HG02678 (cell line): ENCODE results near the gene MAPK8IP3.
A peak's percentile ranks its signal among the peaks of the same experiment; 100 is the strongest.

Experiments
- ATAC-seq: cut with Tn5 transposase; IDR thresholded peaks from one replicate; pipeline ENCODE4 v1.9.1; 2021; ENCODE audit warnings: mild to moderate bottlenecking, moderate library complexity; ENCODE audit not compliant: unreplicated experiment

MAPK8IP3 gene

DNA sequence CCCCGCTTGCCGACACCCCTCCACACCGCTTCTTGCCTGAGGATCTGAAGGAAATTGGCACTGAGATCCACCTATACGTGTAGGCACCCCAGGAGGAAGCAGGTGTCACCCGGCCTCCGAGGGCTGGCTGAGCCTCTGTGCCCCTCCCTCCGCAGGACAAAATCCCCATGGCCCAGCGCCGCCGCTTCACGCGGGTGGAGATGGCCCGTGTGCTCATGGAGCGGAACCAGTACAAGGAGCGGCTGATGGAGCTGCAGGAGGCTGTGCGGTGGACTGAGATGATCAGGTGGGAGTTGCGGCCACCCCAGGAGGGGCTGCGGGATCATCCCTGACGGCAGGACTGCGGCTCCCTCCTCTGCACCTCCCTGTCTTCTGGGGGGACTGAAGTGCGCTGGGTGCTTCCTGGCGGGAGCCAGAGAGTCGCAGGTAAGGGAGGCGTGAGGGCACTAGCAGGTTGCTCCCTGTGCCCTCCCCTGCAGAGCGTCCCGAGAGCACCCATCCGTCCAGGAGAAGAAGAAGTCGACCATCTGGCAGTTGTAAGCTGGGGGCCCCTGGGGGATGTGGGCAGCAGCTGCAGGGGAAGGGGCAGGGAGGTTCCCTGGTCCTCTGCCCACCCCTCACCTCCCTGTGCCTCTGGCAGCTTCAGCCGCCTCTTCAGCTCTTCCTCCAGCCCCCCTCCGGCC, 56.3 kb downstream of the MAPK8IP3 start:
- ATAC-seq = no peak

DNA sequence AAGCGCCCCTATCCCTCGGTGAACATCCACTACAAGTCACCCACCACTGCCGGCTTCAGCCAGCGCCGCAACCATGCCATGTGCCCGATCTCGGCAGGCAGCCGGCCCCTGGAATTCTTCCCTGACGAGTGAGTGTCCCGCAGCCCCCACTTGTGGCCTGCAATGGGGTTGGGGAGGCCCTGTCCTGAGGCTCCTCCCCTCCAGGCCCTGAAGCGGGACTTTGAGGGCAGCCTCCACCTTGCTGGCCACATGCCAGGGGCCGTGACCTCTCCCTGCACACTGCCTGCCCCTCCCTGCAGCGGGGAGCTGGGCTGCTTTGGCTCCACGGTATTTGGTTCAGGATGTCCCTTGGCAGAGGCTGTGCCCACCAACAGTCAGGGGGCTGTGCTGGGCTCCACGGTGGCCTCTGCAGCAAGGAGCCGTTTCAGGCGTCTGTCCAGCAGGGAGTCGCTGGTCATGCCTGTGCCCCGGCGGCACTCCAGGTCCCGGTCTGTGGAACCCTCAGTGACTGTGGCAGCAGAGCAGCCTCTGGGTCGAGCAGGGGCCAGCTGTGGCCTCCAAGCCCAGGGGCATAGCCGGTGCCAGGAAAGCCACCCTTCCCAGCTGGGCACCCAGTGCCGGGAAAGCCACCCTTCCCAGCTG, 57.0 kb downstream of the MAPK8IP3 start:
- ATAC-seq = no peak

DNA sequence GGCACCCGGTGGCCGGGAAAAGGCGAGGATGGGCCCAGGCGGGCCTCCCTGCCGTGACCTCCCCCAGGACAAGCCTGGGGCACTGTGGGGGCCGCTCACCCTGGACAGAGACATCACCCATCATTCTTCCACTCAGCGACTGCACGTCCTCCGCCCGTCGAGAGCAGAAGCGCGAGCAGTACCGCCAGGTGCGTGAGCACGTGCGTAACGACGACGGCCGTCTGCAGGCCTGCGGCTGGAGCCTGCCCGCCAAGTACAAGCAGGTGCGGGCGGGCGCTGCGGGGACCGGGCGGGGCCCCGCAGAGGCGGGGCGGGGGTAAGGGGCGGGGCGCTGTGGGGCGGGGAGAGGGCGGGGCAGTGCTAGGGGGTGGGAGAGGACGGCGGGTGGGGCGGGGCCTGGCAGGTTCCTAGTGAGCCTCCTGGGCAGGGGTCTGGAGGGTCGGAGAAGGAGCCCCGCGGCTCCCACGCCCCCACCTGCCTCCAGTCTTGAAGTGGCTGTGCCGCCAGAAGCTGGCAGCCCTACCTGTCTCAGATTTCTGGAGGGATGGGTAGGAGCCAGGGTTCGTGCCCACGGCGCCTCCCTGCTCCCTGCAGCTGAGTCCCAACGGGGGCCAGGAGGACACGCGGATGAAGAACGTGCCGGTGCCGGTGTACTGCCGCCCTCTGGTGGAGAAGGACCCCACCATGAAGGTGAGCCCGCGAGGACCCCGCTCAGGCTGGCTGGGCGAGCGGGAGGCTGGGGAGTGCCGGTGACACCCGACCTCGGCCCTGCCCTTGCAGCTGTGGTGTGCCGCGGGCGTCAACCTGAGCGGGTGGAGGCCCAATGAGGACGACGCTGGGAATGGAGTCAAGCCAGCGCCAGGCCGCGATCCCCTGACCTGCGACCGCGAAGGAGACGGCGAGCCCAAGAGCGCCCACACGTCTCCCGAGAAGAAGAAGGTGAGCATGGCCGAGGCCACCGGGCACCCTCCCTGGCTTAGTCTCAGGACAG, 57.8 kb downstream of the MAPK8IP3 start:
- no peak for ATAC-seq

DNA sequence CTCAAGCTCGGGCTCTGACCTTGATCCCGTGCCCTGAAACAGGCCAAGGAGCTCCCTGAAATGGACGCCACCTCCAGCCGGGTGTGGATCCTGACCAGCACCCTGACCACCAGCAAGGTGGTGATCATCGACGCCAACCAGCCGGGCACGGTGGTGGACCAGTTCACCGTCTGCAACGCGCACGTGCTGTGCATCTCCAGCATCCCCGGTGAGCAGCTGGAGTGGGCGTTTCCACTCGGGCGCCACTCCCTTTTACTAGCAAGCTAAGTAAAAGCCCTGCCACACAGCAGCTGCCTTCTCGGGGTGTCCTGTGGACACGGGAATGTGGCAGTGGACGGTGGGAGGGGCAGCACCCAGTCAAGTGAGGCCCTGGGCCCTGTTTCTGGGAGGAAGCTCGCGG, 59.0 kb downstream of the MAPK8IP3 start:
- no peak for ATAC-seq

DNA sequence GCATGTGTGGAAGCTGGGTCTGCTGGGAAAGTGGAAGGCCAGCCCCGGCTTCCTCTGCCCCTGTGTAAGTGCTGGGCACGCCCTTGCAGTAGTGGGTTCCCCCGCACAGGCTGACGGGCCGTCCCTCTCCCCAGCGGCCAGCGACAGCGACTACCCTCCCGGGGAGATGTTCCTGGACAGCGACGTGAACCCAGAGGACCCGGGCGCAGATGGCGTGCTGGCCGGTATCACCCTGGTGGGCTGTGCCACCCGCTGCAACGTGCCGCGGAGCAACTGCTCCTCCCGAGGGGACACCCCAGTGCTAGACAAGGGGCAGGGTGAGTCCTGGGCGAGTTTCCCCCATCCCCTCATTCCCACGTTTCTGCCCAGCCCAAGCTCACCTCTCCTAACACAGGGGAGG, 59.8 kb downstream of the MAPK8IP3 start:
- no peak for ATAC-seq

DNA sequence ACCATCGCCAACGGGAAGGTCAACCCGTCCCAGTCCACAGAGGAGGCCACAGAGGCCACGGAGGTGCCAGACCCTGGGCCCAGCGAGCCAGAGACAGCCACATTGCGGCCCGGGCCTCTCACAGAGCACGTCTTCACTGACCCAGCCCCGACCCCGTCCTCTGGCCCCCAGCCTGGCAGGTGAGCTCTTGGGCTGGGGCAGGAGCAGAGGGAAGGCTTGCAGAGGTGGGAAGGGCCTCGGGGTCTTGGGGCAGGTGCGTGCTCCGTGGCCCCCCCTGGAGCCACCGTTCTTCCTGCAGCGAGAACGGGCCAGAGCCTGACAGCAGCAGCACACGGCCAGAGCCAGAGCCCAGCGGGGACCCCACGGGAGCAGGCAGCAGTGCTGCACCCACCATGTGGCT, 60.2 kb downstream of the MAPK8IP3 start:
- ATAC-seq = no peak

DNA sequence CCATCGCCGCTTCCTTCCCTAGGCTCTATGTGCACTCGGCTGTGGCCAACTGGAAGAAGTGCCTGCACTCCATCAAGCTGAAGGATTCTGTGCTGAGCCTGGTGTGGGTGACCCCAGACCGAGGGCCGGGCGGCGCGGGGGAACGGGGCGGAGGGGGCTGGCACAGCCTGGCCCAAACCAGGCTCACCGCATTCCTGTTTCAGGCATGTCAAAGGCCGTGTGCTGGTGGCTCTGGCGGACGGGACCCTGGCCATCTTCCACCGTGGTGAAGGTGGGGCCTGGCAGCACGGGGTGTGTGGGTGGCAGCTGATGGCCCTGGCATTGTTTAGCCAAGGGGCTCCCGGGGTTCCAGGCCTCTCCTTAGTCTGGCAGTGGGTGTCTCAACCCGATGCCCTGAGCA, 60.7 kb downstream of the MAPK8IP3 start:
- no peak for ATAC-seq

DNA sequence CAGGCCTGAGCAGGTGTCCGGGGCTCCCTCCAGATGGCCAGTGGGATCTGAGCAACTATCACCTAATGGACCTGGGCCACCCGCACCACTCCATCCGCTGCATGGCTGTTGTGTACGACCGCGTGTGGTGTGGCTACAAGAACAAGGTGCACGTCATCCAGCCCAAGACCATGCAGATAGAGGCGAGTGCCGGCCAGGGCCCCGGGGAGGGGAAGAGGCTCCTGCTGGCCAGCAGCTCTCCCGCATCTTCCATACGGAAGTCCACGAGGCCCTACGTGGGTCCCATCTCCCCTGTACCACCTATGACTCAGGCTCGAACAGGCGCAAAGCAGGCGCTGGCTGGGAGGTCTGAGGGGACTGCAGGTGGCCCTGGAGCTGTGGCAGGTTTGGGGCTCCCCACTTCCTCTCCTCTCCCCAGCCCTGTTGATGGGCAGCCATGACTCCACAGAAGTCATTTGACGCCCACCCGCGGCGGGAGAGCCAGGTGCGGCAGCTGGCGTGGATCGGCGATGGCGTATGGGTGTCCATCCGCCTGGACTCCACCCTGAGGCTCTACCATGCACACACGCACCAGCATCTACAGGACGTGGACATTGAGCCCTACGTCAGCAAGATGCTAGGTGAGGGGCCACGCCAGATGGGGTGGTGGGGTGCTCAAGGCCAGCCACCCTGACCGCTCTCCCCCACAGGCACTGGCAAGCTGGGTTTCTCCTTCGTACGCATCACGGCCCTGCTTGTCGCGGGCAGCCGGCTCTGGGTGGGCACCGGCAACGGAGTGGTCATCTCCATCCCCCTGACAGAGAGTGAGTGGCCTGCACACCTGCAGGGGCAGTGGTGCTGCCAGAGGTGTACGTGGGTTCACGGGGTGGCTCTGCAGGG, 61.4 kb downstream of the MAPK8IP3 start:
- no peak for ATAC-seq

DNA sequence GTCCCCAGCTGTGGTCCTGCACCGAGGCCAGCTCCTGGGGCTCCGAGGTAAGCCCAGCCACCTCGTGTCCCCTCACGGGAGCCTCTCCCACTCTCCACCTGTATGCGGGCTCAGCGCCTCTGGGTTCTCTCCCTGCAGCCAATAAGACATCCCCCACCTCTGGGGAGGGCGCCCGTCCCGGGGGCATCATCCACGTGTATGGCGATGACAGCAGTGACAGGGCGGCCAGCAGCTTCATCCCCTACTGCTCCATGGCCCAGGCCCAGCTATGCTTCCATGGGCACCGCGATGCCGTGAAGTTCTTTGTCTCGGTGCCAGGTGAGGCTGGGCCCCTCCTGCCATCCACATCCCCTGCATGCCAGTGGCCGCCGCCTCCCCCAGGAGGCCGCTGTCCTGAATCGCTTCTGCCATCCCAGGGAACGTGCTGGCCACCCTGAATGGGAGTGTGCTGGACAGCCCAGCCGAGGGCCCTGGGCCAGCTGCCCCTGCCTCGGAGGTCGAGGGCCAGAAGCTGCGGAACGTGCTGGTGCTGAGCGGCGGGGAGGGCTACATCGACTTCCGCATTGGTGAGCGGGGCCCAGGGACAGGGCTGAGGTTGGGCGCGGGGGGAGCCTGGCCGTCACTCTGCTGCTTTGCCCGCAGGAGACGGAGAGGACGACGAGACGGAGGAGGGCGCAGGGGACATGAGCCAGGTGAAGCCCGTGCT, 62.2 kb downstream of the MAPK8IP3 start:
- no peak for ATAC-seq

DNA sequence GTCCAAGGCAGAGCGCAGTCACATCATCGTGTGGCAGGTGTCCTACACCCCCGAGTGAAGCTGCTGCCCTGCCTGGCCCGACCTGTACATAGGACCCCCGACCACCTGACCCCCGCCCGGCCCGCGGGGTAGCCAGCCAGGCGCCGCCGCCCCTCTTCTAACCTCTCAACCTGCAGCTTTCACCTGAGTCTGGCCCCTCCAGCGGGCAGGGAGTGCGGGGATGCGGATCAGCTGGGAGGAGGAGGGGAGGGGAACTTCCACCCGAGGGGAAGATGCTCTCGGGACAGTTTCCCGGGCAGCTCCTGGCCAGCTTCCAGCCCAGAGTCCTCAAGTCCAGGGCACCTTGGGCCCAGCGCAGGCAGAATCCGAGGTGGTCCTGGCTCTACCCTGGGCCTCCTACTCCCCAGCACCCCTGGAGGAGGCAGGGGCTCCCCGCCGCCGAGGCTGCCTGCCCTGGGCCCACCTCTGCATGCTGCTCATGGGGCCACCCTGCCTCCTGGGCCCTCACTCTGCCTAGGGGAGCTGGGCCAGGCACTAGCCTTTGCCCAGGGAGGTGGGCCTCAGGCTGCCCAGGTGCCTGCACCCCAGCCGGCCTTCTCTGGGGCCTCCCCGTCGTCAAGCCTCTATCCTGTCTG, 62.9 kb downstream of the MAPK8IP3 start:
- ATAC-seq = no peak

DNA sequence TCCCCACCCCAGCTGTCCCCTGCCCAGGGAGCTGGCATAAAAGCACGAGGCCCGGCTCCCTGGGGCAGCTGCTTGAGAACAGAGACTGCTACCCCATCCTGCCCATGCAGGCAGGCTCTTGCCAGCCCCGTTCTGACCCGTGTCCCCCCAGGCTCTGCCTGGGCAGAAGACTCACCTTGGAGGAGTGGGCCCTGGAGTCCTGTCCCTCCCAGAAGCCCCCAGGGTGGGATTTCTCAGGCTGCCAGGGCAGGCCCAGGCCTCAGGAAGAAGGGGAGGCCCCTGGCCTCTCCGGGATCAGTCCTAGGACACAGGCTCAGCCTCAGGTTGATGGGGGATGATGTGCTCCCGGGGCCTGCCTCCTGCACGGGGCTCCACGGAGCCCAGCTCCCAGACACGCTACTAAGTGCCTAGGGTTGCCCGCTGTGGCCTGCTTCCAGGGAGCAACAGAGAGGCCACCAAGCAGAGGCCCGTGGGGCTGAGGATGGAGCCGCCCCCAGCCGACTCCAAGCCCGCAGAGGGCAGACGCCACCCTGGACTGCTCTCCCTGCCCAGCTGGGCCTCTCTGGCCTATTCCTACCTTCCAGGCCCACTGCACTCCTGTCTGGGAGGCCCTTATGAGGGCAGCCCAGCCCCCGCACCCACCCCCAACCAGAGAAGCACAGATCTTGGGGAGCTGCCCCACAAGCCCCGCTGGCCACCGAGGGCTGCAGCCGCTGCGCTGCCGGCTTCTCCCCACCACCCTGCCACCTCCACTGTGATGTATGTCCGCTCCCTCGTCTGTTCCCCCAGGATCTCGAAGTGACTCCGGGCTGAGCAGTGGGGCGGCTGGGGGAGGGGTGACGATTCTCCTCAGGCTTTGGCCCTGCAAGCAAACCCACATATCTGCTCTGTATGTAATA, 63.7 kb downstream of the MAPK8IP3 start:
- ATAC-seq = no peak

DNA sequence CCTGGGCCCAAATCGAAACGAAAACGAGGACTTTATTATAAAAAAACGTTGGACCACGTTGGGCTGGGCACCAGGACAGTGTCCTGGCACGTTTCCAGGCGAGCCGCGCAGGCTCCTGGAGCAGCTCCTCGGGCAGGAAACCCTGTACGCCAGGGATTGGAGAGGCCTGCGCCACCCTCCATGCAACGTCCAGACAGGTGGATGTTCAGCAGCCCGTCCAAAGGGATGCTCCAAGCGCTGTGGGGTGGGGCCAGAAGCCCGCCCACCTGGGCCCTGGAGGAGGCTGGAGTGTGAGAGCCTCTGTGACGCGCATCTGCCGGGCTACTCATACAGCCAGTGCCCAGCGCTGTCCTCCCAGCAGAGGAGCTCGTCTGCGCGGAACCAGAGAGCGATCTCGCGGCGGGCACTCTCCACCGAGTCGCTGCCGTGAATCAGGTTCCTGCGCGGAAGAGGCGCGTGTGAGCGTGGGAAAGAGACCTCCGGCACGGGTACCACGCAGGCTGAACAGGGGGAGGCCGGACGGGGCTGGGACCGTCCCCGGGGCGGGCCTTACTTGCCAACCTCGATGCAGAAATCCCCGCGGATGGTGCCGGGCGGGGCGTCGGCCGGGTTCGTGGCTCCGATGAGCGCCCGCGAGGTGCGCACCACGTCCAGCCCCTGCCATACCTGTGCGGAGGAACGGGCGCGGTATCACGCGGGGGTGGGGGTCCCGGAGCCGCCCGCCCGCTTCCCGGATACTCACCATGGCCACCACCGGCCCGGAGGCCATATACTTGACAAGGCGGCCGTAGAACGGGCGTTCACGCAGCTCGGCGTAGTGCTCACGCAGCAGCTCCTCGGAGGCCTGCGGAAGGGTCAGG, 64.6 kb downstream of the MAPK8IP3 start:
- no peak for ATAC-seq

DNA sequence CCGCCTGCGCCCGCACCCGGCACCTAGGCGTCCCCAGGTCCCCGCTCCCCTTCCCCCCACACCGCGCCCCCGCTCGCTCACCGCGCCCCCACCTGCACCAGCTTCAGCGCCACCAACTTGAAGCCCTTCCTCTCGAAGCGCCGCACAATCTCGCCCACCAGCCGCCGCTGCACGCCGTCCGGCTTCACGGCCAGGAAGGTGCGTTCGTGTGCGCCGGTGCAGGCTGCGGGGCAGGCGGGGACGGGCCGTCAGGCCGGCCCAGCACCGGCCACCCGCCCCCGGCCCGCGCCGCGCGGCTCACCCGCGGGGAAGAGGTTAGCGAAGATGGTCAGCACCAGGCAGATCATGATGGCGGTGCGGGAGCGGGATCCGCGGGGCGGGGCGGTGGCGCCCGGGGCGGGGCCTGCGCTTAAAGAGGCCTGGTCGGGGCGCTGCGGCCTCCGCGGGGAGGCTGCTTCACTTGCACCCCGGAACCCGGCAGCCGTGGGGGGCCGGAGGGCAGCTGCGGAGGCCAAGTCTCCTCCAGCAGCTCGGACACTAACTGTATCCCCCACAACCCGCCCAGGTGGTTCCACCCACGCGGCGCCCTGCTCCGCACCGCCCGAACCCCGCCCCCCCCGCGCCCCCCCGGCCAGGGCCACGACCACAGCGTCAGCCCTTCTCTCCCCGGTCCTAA, 65.3 kb downstream of the MAPK8IP3 start, which contains the start of gene NME3:
Gene NME3 (minus strand): TSS at position 356 of the 676 bp plus-strand sequence. CDS start 9 bp downstream, at position 347.
- ATAC-seq = no peak

DNA sequence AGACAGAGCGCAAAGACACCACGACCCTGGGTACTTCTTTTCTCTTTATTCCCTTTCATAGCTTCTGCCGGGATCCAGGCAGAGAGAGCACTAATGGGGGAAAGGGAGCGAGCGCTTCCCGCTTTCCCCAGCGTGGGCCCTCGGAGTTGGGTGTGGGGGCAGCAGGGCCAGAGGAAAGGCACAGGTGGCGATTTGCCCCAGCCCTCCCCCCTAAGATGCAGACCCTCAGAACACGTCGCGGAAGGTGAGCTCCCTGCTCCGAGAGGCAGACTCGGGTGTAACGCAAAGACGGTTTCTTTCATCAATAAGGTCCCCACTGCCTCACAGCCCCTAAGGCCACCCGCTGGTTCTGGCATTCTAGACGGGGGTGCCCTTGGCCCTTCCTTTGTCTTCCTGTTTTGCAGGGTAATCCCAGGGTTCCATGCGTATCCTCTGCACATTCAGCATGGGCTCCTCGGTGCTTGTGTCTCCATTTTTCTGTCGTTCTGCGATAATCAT, 65.9 kb downstream of the MAPK8IP3 start:
- ATAC-seq = no peak

DNA sequence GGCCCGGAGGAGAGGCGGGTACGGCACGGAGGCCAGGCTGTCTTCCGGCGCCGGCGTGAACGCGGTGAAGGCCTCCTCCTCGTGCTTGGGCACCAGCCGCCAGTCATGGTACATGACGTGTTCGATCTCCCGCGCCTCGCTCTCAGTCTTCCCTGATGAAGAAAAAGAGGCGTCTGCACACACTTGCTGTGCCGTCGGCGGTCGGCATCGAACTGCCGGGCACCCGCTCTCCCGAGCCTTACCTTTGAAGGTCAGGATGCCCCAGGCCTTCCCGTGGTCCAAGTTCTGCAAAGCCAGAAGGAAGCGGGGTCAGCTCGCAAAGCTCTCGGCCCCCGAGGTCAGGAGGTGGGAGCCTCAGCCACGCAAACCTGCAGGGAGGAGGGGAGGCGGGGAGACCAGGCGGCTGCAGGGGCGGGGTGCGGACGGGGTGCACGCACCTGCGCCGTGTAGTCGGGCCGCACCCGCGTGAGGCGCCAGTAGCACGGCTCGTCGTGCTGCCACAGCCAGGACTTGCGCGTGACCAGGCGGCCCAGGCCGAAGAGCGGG, 66.4 kb downstream of the MAPK8IP3 start, which contains the start of gene EME2:
Gene EME2 (plus strand): TSS at position 449 of the 546 bp plus-strand sequence. CDS start 418 bp downstream, outside the sequence.
- ATAC-seq = peak; percentile 14
